GM18861 (cell line): Measurements from ENCODE around the gene USP32.
"Not testable (repeated sequence)": the region's sequence is repeated elsewhere in the genome, so short reads cannot be mapped to it uniquely, and the experiment has no call there.

ENCODE experiments used
- ATAC-seq: cut with Tn5 transposase; IDR thresholded peaks from one replicate; pipeline ENCODE4 v1.9.1; 2021; ENCODE audit not compliant: unreplicated experiment

USP32 gene

GRCh38 chr17:60392042-60392844 is at the start of gene USP32:
Gene USP32, minus strand, starts transcription at chr17:60392133. Its CDS starts 194 bp downstream, at chr17:60391939.
- peak; percentile 82 for ATAC-seq

- no peak for ATAC-seq
These were observed 47.6 kb upstream of the USP32 start for GRCh38 chr17:60439501-60439900.

GRCh38 chr17:60436676-60437075 is 44.7 kb upstream of the USP32 start:
- ATAC-seq = no peak

- no peak for ATAC-seq
These were observed 43.6 kb upstream of the USP32 start for GRCh38 chr17:60435244-60436167.

GRCh38 chr17:60433021-60433997 is 41.4 kb upstream of the USP32 start:
- ATAC-seq = not testable (repeated sequence)

- not testable (repeated sequence) for ATAC-seq
These were observed 38.6 kb upstream of the USP32 start for GRCh38 chr17:60430561-60430960.

GRCh38 chr17:60428491-60428890 is 36.6 kb upstream of the USP32 start:
- not testable (repeated sequence) for ATAC-seq

GRCh38 chr17:60426596-60426995 is 34.7 kb upstream of the USP32 start:
- ATAC-seq = no peak

GRCh38 chr17:60425626-60426025 is 33.7 kb upstream of the USP32 start:
- ATAC-seq = no peak

- no peak for ATAC-seq
These were observed 31.9 kb upstream of the USP32 start for GRCh38 chr17:60423865-60424264.

GRCh38 chr17:60422162-60422665 is 30.3 kb upstream of the USP32 start, which contains the start of gene CHCT1:
Gene CHCT1, plus strand, starts transcription at chr17:60422489. Its CDS starts 104 bp downstream, at chr17:60422593.
- ATAC-seq = no peak

GRCh38 chr17:60421273-60422161 is 29.6 kb upstream of the USP32 start:
- ATAC-seq = peak; percentile 83

- not testable (repeated sequence) for ATAC-seq
These were observed 27.9 kb upstream of the USP32 start for GRCh38 chr17:60419875-60420274.

GRCh38 chr17:60419003-60419402 is 27.1 kb upstream of the USP32 start:
- not testable (repeated sequence) for ATAC-seq

- ATAC-seq = no peak
These were observed 24.5 kb upstream of the USP32 start for GRCh38 chr17:60416368-60416925.

GRCh38 chr17:60415146-60415545 is 23.2 kb upstream of the USP32 start:
- no peak for ATAC-seq

GRCh38 chr17:60412701-60413100 is 20.8 kb upstream of the USP32 start:
- no peak for ATAC-seq

- ATAC-seq = no peak
These were observed 18.1 kb upstream of the USP32 start for GRCh38 chr17:60410001-60410400.

GRCh38 chr17:60406887-60407286 is 15.0 kb upstream of the USP32 start:
- ATAC-seq = no peak
